ENCODE results near the gene SMIM24.

The SMIM24 gene

DNA sequence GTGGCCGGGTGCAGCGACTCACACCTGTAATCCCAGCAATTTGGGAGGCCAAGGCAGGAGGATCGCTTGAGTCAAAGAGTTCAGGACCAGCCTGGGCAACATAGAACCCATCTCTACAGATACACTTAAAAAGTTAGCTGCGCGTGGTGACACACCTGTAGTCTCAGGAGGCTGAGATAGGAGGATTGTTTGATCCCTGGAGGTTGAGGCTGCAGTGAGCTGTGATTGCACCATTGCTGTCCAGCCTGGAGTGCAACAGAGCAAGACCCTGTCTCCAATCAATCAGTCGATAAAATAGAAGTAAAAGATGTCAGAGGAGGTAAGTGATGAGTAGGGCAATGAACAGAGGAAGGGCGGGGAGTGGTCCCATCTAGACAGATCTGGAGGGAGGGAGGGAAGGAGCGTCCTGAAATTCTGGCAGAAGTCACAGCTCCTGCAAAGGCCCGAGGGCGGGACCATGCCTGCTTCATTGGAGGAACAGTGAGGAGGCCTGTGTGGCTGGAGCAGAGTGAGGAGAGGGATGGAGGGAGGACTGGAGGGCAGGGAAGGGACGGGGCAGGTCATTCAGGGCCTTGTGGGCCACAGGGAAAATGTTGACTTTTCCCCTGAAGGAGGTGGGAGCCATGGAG, 9.7 kb downstream of the SMIM24 start:
- no peak for FAIRE-seq

DNA sequence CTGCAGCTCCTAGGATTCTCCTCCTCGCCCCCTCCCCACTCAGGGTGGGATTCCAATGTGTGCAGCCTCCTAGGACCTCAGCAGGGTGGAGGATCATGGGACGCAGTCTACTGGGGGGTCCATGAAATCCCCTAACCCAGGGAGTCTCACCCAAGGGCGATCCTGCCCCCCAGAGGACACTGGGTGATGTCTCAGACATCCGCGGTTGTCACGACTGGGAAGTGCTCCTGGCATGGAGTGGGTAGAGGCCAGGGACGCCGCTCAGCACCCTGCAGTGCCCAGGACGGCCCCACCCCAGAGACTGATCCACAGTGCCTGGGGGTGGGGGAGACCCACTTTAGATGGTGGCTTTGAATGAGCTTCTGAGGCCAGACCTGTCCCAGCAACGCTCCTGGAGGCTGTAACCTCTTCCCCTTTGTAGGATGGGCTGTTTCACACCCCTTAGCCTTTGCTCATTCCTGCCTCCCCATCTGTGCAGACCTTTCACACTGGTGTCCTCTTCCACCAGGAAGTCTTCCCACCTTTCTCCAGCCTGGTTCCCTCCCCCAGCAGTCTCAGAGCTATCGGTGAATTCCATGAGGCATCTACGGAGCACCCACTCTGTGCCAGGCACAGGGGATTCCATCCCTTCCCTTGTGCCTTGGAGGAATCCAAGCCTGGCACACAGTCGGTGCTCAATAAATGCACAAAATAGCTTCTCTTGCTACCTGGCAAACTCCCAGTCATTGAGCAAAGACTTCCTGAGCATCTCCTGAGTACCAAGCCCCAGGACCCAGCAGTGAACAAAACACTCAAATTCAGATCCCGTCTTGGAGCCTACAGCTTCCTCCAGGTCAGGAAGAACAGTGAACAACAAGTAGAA, 10.5 kb downstream of the SMIM24 start:
- no peak for FAIRE-seq

DNA sequence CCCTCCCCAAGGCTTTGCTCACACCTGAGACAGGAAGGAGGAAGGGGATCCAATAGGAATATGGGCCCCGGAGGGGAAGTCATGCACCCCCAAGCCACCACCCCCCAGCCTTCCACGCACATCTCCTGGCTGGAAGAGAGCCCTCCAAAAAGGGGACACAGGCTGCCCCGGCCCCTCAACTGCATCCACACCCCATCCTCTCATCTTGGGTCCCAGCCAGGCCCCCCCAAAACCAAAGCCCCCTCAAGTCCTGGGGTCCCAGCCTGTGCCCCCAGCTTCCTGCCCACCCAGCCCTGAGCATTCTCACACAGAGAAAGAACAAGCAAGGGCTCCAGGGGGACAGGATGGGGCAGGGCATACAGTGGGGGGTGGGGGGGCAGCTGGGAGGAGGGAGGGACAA, 12.1 kb downstream of the SMIM24 start:
- FAIRE-seq: no peak

DNA sequence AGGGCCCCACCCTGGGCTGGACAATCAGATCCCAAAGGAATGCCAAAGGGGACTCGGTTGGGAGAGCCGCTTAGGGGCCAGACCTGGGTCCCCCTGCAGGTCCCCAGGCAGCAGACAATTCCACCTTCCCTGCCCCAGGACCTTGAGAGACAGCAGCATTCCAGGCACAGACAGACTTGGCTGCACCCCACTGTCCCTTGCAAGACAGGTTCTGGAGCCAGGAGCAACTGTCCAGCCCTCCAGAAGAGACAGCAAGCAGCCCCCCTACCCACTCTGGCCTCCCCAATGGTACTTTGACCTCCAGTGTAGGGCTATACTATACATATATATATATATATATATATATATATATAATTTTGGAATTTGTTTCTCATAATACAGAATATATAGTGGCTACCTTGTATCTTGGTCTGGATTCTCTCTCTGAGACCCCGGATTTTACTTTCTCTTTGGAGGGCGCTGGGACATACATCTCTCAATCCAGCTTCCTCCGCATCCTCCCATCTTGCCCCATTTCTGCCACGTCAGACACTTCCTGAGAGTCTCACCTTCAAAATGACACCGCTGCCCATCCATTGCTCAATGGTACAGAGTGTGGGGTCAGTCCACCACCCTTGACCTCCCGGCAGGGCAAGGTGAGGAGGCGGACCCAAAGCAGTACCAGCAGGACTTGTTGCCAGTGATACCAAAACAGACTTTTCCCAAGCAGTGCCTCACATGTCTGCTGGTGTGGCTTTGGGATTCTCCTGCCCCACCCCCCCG, 12.7 kb downstream of the SMIM24 start:
- no peak for FAIRE-seq

DNA sequence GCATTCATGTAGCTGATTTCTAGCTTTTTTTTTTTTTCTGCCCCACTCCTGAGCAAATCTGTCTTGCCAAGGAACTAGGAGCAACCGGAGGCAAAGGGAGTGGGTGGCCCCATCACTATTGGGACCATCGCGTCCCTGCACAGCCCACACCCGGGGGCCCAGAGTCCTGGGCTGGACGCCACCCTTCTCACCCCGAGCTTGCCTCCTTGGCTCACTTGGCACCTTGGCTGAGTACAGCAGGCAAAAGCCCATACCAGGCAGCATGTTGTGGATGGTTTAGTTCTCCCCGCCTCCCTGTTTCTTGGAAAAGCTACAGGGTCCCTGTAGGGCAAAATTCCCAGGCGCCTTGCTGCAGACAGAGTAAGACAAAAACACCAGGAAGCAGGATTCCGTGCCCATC, 13.7 kb downstream of the SMIM24 start:
- no peak for FAIRE-seq

DNA sequence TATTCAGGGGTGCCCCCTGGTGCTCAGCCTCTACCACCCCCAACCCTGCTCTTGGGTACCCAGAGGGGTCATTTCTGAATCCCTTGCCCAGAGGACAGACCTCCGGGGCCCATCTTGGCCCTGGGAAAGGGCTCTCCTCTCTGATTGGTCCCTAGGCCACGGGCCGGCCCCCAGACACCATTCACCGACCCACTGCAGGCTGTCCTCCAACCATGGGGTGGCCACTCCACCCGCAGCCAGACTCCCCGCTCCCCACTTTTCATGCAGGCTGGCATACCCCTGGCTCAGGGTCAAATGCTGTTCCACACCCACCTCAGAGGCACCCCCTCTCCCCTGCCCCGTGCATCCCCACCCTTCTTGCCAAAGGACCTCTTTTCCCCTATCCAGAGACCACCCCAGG, 14.8 kb downstream of the SMIM24 start:
- no peak for FAIRE-seq

DNA sequence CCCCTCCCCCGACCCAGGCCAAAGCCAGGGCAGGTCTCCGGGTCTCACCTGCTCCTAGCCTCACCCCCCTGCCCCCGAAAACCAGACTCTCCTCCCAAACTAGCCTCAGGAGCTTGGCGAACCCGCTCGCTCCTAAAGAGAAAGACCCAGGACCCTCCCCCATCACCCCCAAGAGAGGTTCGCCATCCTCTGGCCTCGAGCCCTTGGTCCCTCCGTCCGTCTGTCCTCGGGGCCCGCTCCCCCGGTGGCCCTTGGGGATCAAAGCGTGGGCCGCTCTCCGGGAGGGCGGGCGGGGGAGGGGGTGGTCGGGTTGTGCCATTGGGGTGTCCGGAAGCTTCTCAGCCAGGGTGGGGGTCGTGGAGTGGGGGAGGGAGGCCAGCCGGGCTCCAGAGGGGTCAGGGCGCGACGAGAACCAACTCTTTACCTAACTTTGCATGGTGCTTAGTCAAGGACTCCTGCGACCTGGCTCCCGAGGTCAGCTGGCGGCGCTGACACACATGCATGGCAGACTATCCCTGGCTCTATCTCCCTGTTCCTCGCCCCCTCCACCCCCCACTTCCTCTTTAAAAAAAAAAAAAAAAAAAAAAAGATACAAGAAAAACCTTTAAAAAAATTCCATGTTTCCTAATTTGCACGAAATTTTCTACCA, 15.6 kb downstream of the SMIM24 start:
- FAIRE-seq: no peak

DNA sequence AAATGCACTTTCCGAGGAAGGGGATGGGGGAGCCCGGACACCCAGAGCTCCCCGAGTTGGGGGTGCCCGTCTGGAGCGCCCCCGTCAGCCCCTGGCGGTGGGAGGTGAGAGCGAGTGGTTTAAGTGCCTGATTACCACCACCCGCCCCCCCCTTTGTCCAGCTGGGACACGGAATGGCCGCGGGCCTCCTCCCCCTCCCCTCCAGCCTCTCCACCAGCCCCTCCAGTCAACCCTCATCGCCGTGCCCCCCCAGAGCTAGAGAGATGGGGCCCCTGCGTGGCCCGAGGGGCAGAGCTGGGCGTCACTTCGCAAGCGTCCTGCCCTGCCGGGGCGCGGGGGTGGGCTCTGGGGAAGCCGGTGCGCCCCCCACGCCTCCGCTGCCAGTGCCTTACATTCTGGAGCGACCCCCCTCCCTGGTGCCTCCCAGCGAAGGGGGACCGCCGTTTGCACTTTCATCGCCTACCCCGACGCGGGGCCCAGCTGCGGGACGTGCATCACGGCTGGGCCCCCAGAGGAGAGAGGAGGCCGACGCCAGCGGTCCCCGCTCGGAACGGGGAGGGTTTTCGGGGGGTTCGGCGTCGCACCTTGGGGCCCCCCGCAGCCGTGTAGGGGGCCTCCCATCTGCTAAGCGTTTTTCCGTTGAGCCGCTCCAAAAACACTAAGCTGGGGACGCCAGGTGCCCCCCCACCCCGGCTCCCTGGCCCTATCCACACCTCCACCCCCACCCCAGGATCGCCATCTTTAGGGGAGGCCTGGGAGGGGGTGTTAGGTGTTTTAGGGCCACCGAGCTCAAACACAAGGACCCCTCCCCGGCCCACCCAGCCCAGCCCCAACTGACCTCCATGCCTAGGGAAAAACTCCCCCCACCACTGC, 16.4 kb downstream of the SMIM24 start:
- FAIRE-seq: no peak

DNA sequence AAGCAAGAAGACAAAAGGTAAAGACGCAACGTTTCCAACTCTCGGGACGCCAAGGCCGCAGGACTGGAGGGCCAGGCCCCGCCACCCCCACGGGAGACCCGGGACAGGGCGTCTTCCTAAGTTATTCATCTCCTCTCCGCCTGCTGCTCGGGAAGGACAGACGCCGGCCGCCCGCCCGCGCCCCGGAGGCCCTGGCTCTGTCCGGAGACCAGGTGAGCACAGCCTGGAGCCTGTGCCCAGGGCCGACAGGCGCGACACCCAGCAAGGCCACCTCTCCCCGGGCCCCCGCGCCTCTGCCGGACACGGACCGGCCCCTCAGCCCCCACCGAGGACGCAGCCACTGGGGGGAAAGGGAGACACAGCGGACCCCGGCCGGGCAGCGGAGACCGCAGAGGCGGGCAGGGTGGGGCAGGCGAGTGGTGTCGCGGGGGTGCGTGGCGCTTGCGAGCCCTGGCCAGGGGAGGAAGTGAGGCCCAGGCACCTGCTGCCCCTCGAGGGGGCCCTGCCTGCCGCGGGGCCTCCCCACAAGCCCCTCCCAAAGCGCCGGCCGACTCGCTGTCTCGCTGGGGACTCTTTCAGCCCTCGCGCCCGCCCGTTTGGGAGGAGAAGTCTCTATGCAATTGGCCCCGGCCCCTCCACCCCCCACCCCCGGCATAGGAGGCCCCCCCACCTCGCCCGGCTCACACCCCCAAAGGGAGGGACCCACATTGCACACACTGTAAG, 17.2 kb downstream of the SMIM24 start:
- no peak for FAIRE-seq

DNA sequence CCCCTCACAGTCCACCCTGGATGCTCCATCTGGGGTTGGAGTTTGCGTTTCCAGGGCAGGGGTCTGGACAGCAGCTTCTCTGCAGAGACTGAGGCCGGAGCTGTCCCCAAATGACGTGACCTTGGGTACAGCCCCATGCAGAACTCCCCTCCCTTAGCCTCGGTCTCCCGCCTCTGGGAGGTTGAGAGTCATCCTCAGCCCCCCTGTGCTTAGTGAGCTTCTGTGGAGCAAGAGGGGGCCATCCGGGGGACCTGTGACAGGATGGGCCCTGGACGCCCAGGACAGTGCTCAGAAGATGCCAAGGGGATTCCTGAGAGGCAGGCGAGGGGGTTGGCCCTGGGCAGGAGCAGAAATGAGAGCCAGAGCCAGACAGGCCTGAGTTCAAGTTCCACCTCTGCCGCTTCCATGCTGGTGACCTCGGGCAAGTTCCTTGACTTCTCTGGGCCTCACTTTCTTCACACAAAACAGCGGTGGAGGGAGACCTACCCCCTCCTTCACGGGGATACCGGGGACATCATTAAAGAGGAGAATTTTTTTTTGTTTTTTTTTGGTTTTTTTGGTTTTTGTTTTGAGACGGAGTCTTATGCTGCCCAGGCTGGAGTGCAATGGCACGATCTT, 20.3 kb downstream of the SMIM24 start:
- no peak for FAIRE-seq

DNA sequence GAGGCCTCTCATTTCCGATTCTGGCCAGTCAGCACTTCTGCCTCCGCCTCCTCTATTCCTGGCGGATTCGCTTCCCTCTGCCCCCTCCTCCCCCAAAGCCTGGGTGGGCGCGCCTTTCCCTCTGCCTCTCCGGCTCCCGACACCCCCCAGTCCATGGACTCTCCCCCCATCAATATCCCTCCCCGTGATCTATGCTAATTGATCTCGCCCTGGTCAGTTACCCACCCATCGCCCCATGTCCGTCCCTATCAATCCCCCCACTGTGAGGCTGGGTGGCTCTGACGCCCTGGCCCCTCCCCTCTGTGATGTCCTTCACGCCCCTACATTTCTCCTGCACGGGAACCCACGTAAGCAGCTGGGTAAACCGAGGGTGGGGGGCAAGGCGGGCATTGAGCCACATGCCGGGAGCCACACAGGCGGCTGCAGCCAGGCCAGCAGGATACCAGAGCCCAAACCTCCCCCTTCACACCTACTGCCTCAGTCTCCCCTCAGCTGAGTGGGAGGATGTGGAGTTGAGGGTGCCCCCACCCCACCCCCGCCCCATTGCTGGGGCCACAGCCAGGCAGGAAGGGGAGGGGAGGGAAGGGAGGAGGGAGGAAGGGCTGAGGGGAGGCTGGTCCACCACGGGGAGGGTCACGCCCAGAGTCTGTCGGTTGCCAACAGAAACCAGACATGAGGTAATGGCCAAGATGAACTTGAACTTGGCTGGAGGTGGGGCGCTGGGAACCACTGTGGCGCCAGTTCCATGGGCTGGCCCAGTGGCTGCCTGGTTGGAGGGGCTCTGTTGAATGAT, 21.0 kb downstream of the SMIM24 start:
- FAIRE-seq: no peak

DNA sequence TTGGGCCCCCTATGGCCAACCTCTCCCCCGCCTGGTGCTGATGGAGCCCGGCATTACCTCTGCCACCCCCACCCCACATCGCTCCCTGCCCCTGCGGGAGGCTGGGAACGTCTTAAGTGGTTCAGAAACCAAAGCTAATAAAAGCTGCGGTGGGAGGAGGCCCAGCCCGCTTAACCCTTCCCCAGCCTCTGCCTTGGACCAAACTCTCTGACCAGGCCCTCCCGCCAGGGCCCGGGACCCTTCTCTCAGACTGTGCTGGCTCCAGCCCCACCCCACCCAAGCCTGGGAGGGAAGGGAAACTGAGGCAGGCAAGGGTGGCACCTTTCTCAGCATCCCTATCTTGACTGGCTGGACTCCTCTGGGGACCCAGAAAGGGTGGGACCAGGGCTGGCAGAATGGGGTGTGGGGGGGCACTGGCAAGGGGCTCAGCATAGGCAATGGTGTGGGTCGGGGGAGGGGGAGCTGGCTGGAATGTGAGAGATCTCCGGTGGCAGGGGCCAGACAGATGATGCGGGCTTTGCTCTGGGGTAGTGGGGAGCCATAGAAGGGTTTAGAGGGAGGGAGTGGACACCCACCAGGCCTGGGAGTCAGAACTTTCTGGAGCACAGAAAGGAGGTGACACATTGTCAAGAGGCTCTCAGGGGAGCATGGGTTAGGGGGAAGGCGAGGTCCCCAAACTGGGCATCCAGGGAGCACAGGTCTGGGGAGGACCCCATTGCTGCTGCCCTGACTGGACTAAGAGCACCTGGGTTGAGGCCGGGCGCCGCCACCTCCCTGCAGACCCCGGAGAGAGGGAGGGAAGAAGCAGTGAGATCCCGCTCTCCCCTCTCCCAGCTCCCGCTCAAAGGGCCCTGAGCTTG, 21.9 kb downstream of the SMIM24 start:
- FAIRE-seq: no peak

DNA sequence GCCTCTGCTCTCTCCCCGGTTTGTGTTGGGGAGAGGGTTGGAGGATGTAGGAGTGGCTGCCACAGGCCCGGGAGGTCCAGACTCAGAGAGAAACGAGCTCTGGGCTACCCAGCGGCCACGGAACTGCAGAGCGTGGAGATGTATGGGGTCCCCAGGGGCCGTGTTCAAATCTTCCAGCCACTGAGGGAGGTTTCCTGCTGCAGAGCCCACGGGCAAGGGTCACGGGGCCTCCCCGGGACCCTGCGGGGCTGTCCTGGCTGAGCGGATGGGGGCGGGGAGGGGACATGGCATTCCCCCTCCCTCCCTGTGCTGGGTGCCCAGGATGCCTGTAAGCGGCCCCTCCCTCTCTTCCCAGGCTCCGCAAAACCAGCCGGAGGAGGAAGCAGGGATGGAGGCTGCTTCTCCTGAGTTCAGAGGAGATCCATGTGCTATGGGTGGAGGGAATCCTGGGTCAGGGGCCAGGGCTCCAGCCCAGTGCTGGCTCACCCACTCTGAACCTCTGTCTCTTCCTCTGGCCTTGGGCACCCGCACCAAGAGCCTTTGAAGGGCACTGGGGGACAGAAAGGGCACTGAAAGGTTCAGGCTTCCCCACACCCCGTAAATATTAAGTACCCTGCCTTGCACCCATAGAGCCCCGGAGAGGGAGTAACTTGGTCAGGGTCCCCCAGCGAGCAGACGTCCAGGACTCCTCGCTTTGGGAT, 22.6 kb downstream of the SMIM24 start:
- FAIRE-seq: no peak

DNA sequence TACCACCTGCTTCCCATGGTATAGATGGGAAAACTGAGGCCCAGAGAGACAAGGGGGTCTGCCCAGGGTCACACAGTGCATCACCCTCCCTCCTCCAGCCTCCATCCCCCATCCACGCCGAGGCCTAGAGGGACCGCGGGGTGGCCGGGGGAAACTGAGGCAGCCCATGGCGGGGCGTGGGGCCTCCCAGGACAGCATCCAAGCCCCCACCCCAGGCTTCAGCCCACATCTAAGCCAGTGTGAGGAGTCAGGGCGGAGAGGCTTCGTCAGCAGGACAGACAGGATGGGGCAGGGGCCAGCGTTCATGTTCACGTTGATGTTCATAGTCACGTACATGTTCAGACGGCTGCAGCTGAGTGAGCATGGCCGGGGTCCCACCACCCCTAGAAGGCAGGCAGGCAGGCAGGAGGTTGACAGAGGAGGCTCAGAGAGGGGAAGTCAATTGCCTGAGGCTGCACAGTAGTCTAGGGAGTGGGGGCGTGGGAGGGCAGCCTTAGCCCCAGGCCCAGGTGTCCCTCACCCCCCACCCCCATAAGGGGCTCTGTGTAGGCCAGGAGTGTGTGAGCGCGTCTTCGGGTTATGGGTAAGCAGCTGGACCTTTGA, 23.3 kb downstream of the SMIM24 start:
- FAIRE-seq: no peak

DNA sequence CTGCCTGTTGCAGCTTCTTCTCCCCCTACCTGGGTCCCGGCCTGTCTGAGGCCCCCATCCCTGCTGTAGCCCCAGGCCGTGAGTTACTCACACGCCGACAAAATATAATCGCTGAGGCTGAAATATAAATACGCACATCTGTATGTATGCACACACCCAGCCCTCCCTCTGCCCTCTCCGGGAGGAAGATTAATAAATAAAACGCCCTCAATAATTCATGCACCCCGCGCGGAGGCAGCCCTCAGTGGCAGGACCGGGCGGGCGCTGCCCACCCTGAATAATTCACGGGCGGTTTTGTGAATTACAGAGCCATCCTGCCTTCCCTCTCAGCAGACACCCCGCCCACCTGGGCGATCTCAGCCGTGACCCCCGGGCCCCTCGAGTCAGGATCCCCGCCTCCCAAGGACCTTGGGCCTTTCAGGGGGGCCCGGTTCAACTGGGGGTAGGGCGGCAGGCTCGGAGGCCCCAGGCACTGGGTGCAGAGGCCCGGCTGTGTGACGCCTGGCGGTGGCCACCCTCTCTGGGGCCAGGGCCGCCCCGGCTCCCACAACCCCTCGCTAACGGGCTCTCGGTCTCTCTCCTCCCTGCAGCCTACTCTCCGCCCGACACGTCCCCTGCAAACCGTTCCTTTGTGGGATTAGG, 24.2 kb downstream of the SMIM24 start:
- no peak for FAIRE-seq

DNA sequence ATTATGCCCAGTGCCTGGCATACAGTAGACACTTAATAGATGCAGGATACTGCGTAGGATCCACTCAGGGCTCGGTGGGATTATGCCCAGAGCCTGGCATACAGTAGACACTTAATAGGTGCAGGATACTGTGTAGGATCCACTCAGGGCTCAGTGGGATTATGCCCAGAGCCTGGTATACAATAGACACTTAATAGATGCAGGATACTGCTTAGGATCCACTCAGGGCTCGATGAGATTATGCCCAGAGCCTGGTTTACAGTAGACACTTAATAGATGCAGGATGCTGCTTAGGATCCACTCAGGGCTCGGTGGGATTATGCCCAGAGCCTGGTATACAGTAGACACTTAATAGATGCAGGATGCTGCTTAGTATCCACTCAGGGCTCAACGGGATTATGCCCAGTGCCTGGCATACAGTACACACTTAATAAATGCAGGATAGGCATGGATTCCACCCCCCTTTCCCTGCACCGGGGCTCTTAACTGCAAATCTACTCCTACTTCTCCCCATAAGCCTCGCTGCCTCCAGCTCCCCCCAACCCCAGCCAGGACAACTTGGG, 24.9 kb downstream of the SMIM24 start:
- no peak for FAIRE-seq

All from endometrium (tissue), 2 donors.